G401 (cell line): ENCODE measurements around the gene OR2W1. TPM values are rescaled to one million over a fixed set of nuclear protein-coding genes. Genes with fewer than 3 reads are reported as not detected.

Source experiments
- DNase-seq: peaks from one replicate; pipeline ENCODE4 v3.0.0-alpha.2; 2015; ENCODE audit warnings: low spot score
- in situ Hi-C: cut with HindIII; loops from 2 replicates; pipeline ENCODE4 v1.10.0; 2016; ENCODE audit warnings: low sequenced_read_pairs, mixed read lengths
- total RNA-seq: library from RNA; depleted of rRNA; stranded (reverse); fragments of >200 nt; shearing (Covaris generic); gene quantifications from 2 replicates; pipeline ENCODE4 v1.2.3, GENCODE V29; 2014; rRNA removed

Gene OR2W1
- total RNA-seq, 1 experiment from 2014 or later: not detected

- no peak for DNase-seq
- in situ Hi-C loops: no loop called here
Observed at GRCh38 chr6:29008089-29008488, 36.9 kb downstream of the OR2W1 start.

- DNase-seq: peak; percentile 39
- in situ Hi-C loops: no loop called here
Observed at GRCh38 chr6:29005183-29005885, 39.6 kb downstream of the OR2W1 start, which contains the start of gene ZNF311. Gene ZNF311 (minus strand): TSS chr6:29005315. CDS start chr6:29003954, 1,361 bp downstream.

- no peak for DNase-seq
- in situ Hi-C loops: no loop called here
Observed at GRCh38 chr6:28996844-28997510, 48.0 kb downstream of the OR2W1 start.

- no peak for DNase-seq
- in situ Hi-C loops: no loop called here
Observed at GRCh38 chr6:28995093-28995650, 49.8 kb downstream of the OR2W1 start.

Other genes starting within 250 kb of the OR2W1 start
- 126 and 144 TPM in 2 replicates for gene TRIM27, start 121.2 kb downstream of the OR2W1 start, total RNA-seq
- gene ZNF311, start 39.9 kb downstream of the OR2W1 start, total RNA-seq: not detected in 2 replicates
- not detected in 2 replicates for gene OR2B3, start 42.1 kb upstream of the OR2W1 start, total RNA-seq
- gene OR2J1, start 54.3 kb upstream of the OR2W1 start, total RNA-seq: not detected in 2 replicates
- not detected in 2 replicates for gene OR2J3, start 62.9 kb upstream of the OR2W1 start, total RNA-seq
- gene OR2J2, start 125.7 kb upstream of the OR2W1 start, total RNA-seq: not detected in 2 replicates